ENCODE data around the gene RELN. TPM values are rescaled to one million over a fixed set of nuclear protein-coding genes. Genes with fewer than 3 reads are reported as not detected.

The RELN gene
- total RNA-seq, 1 donor from 2014 or later = 14.1 TPM

GRCh38 chr7:103983201-103983977, 6.1 kb downstream of the RELN start:
- Histone ChIP-seq H3K36me3 (ENCODE audit: control insufficient read depth in 3 of 3, insufficient read depth in 3 of 3, low read length in 3 of 3) (no peaks in the 10 kb centered on the region), H3K9me3 (ENCODE audit: control insufficient read depth in 3 of 3, low read length in 3 of 3) (no peaks in the 10 kb centered on the region), H3K4me3 (ENCODE audit: low read length in 3 of 3) (no peak overlapping the region), H3K27me3 (ENCODE audit: control insufficient read depth in 3 of 3, insufficient read depth in 3 of 3, low read length in 3 of 3) (peaks cover 1 to 16% (median 2%) of the 10 kb centered on the region in 3 donors), H3K27ac (ENCODE audit: low read depth, low read length) (no peak overlapping the region), H3K9ac (ENCODE audit: low read depth in 1 of 3, low read length in 3 of 3) (no peak overlapping the region), H3K4me1 (ENCODE audit: control insufficient read depth in 3 of 3, insufficient read depth in 3 of 3, low read length in 3 of 3) (no peaks in the 10 kb centered on the region)

GRCh38 chr7:103981003-103981423, 8.4 kb downstream of the RELN start:
- H3K27ac ChIP-seq (ENCODE audit: low read depth, low read length) = no peak overlapping the region
- H3K4me1 ChIP-seq (ENCODE audit: control insufficient read depth in 3 of 3, insufficient read depth in 3 of 3, low read length in 3 of 3) = no peaks in the 10 kb centered on the region

GRCh38 chr7:103972779-103973434, 16.6 kb downstream of the RELN start:
- no peak overlapping the region for H3K9ac ChIP-seq (ENCODE audit: low read depth in 1 of 3, low read length in 3 of 3)
- no peak overlapping the region for H3K4me3 ChIP-seq (ENCODE audit: low read length in 3 of 3)
- no peaks in the 10 kb centered on the region for H3K9me3 ChIP-seq (ENCODE audit: control insufficient read depth in 3 of 3, low read length in 3 of 3)
- H3K36me3 ChIP-seq (ENCODE audit: control insufficient read depth in 3 of 3, insufficient read depth in 3 of 3, low read length in 3 of 3) = no peaks in the 10 kb centered on the region
- no peak overlapping the region for H3K27ac ChIP-seq (ENCODE audit: low read depth, low read length)
- peaks cover 0 to 2% (median 0%) of the 10 kb centered on the region in 3 donors for H3K27me3 ChIP-seq (ENCODE audit: control insufficient read depth in 3 of 3, insufficient read depth in 3 of 3, low read length in 3 of 3)
- no peaks in the 10 kb centered on the region for H3K4me1 ChIP-seq (ENCODE audit: control insufficient read depth in 3 of 3, insufficient read depth in 3 of 3, low read length in 3 of 3)

More at GRCh38 chr7:103981003-103981423, 8.4 kb downstream of the RELN start:
- no peak overlapping the region for H3K9ac ChIP-seq (ENCODE audit: low read depth in 1 of 3, low read length in 3 of 3)
- no peak overlapping the region for H3K4me3 ChIP-seq (ENCODE audit: low read length in 3 of 3)
- no peaks in the 10 kb centered on the region for H3K9me3 ChIP-seq (ENCODE audit: control insufficient read depth in 3 of 3, low read length in 3 of 3)
- peaks cover 0 to 9% (median 0%) of the 10 kb centered on the region in 3 donors for H3K27me3 ChIP-seq (ENCODE audit: control insufficient read depth in 3 of 3, insufficient read depth in 3 of 3, low read length in 3 of 3)
- no peaks in the 10 kb centered on the region for H3K36me3 ChIP-seq (ENCODE audit: control insufficient read depth in 3 of 3, insufficient read depth in 3 of 3, low read length in 3 of 3)

GRCh38 chr7:103967401-103967800, 22.1 kb downstream of the RELN start:
- no peak overlapping the region for H3K9ac ChIP-seq (ENCODE audit: low read depth in 1 of 3, low read length in 3 of 3)
- no peaks in the 10 kb centered on the region for H3K4me1 ChIP-seq (ENCODE audit: control insufficient read depth in 3 of 3, insufficient read depth in 3 of 3, low read length in 3 of 3)
- H3K27me3 ChIP-seq (ENCODE audit: control insufficient read depth in 3 of 3, insufficient read depth in 3 of 3, low read length in 3 of 3) = no peaks in the 10 kb centered on the region
- H3K27ac ChIP-seq (ENCODE audit: low read depth, low read length) = no peak overlapping the region
- H3K36me3 ChIP-seq (ENCODE audit: control insufficient read depth in 3 of 3, insufficient read depth in 3 of 3, low read length in 3 of 3) = no peaks in the 10 kb centered on the region
- no peaks in the 10 kb centered on the region for H3K9me3 ChIP-seq (ENCODE audit: control insufficient read depth in 3 of 3, low read length in 3 of 3)
- no peak overlapping the region for H3K4me3 ChIP-seq (ENCODE audit: low read length in 3 of 3)

GRCh38 chr7:103966593-103967277, 22.7 kb downstream of the RELN start:
- H3K27ac ChIP-seq (ENCODE audit: low read depth, low read length) = no peak overlapping the region
- no peak overlapping the region for H3K9ac ChIP-seq (ENCODE audit: low read depth in 1 of 3, low read length in 3 of 3)
- no peaks in the 10 kb centered on the region for H3K9me3 ChIP-seq (ENCODE audit: control insufficient read depth in 3 of 3, low read length in 3 of 3)
- H3K4me1 ChIP-seq (ENCODE audit: control insufficient read depth in 3 of 3, insufficient read depth in 3 of 3, low read length in 3 of 3) = no peaks in the 10 kb centered on the region
- no peaks in the 10 kb centered on the region for H3K27me3 ChIP-seq (ENCODE audit: control insufficient read depth in 3 of 3, insufficient read depth in 3 of 3, low read length in 3 of 3)
- no peaks in the 10 kb centered on the region for H3K36me3 ChIP-seq (ENCODE audit: control insufficient read depth in 3 of 3, insufficient read depth in 3 of 3, low read length in 3 of 3)
- no peak overlapping the region for H3K4me3 ChIP-seq (ENCODE audit: low read length in 3 of 3)

GRCh38 chr7:103964269-103964668, 25.2 kb downstream of the RELN start:
- Histone ChIP-seq H3K27me3 (ENCODE audit: control insufficient read depth in 3 of 3, insufficient read depth in 3 of 3, low read length in 3 of 3) (no peaks in the 10 kb centered on the region), H3K4me1 (ENCODE audit: control insufficient read depth in 3 of 3, insufficient read depth in 3 of 3, low read length in 3 of 3) (no peaks in the 10 kb centered on the region), H3K9ac (ENCODE audit: low read depth in 1 of 3, low read length in 3 of 3) (no peak overlapping the region), H3K36me3 (ENCODE audit: control insufficient read depth in 3 of 3, insufficient read depth in 3 of 3, low read length in 3 of 3) (no peaks in the 10 kb centered on the region), H3K27ac (ENCODE audit: low read depth, low read length) (no peak overlapping the region), H3K9me3 (ENCODE audit: control insufficient read depth in 3 of 3, low read length in 3 of 3) (no peaks in the 10 kb centered on the region), H3K4me3 (ENCODE audit: low read length in 3 of 3) (no peak overlapping the region)

GRCh38 chr7:103962070-103962469, 27.4 kb downstream of the RELN start:
- H3K4me3 ChIP-seq (ENCODE audit: low read length in 3 of 3) = no peak overlapping the region
- H3K4me1 ChIP-seq (ENCODE audit: control insufficient read depth in 3 of 3, insufficient read depth in 3 of 3, low read length in 3 of 3) = no peaks in the 10 kb centered on the region
- H3K27me3 ChIP-seq (ENCODE audit: control insufficient read depth in 3 of 3, insufficient read depth in 3 of 3, low read length in 3 of 3) = no peaks in the 10 kb centered on the region
- H3K27ac ChIP-seq (ENCODE audit: low read depth, low read length) = no peak overlapping the region
- no peaks in the 10 kb centered on the region for H3K9me3 ChIP-seq (ENCODE audit: control insufficient read depth in 3 of 3, low read length in 3 of 3)
- H3K36me3 ChIP-seq (ENCODE audit: control insufficient read depth in 3 of 3, insufficient read depth in 3 of 3, low read length in 3 of 3) = no peaks in the 10 kb centered on the region
- H3K9ac ChIP-seq (ENCODE audit: low read depth in 1 of 3, low read length in 3 of 3) = no peak overlapping the region

GRCh38 chr7:103958284-103958818, 31.1 kb downstream of the RELN start:
- peaks cover 0 to 5% (median 0%) of the 10 kb centered on the region in 3 donors for H3K27me3 ChIP-seq (ENCODE audit: control insufficient read depth in 3 of 3, insufficient read depth in 3 of 3, low read length in 3 of 3)
- no peak overlapping the region for H3K9ac ChIP-seq (ENCODE audit: low read depth in 1 of 3, low read length in 3 of 3)
- no peaks in the 10 kb centered on the region for H3K4me1 ChIP-seq (ENCODE audit: control insufficient read depth in 3 of 3, insufficient read depth in 3 of 3, low read length in 3 of 3)
- no peaks in the 10 kb centered on the region for H3K9me3 ChIP-seq (ENCODE audit: control insufficient read depth in 3 of 3, low read length in 3 of 3)
- no peak overlapping the region for H3K4me3 ChIP-seq (ENCODE audit: low read length in 3 of 3)
- no peaks in the 10 kb centered on the region for H3K36me3 ChIP-seq (ENCODE audit: control insufficient read depth in 3 of 3, insufficient read depth in 3 of 3, low read length in 3 of 3)
- H3K27ac ChIP-seq (ENCODE audit: low read depth, low read length) = no peak overlapping the region

- no peaks in the 10 kb centered on the region for H3K4me1 ChIP-seq (ENCODE audit: control insufficient read depth in 3 of 3, insufficient read depth in 3 of 3, low read length in 3 of 3)
- no peak overlapping the region for H3K4me3 ChIP-seq (ENCODE audit: low read length in 3 of 3)
- H3K9ac ChIP-seq (ENCODE audit: low read depth in 1 of 3, low read length in 3 of 3) = no peak overlapping the region
- no peak overlapping the region for H3K27ac ChIP-seq (ENCODE audit: low read depth, low read length)
- H3K36me3 ChIP-seq (ENCODE audit: control insufficient read depth in 3 of 3, insufficient read depth in 3 of 3, low read length in 3 of 3) = no peaks in the 10 kb centered on the region
- peaks cover 0 to 5% (median 0%) of the 10 kb centered on the region in 3 donors for H3K27me3 ChIP-seq (ENCODE audit: control insufficient read depth in 3 of 3, insufficient read depth in 3 of 3, low read length in 3 of 3)
- H3K9me3 ChIP-seq (ENCODE audit: control insufficient read depth in 3 of 3, low read length in 3 of 3) = no peaks in the 10 kb centered on the region
Observed at GRCh38 chr7:103955985-103956384, 33.5 kb downstream of the RELN start.

Measured in skeletal muscle tissue (tissue), 4 donors.